ENCODE results near the gene HDAC7.

HDAC7 gene

DNA sequence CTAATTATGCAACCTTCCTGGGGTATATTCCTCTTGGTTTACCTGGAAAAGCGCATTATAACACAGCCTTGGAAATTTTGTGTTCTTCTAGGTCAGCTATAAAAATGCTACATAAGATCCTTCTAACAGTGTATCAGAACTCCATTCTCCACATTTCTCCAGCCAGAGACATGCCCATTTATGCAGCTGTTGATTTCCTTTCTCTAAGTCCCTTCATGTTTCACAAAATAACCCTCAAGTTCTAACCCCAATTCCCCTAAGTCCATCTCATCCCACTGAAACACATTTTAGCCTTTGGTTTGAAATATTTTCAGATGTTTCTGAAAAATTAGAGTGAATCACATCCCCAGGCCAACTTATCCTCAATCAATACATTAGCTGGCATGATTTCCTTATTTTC lies 20.9 kb upstream of the HDAC7 start:
- no peak for DNase-seq (ENCODE audit: low spot score in 2 of 2)
- peaks cover 86% of the 10 kb centered on the region for H3K36me3 Mint-ChIP-seq
- H3K4me1 Mint-ChIP-seq, result peaks cover 49% of the 10 kb centered on the region

DNA sequence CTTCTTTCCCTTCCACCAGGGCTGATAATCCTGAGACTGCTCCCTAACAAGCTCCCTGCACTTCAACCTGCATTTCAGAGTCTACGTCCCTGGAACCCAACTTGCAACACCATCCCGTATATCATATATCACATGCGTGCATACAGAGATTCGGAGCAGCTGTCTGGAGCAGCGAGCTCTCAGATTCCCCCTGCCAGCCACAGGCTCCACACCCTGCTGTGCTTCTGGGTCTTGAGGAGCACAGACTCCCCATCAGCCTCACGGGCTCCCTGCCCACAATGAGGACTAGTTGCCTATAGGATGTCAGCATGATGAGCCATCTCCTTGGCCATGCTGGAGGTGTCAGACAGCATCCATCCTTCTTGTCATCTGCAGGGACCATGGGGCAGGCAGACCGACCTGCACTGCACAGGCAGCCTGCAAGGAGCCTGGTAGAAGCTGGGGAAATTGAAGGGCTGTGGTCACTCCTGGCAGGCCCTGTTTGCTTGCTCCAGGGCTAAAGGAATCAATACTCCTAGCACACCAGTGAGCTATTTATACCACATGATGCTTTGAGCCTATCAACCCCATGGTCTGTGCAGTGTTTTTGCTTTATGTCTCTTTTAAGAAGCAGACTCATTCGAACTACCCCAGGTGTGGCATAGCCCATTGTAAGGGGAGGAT lies 19.6 kb upstream of the HDAC7 start:
- H3K36me3 Mint-ChIP-seq, result peaks cover 83% of the 10 kb centered on the region
- no peak overlapping the region for H3K4me3 Mint-ChIP-seq
- DNase-seq (ENCODE audit: low spot score in 2 of 2) (no peak), ATAC-seq (no peak)
- H3K27ac Mint-ChIP-seq, result peak overlapping the region; percentile 65
- no peaks in the 10 kb centered on the region for H3K9me3 Mint-ChIP-seq
- peaks cover 58% of the 10 kb centered on the region for H3K4me1 Mint-ChIP-seq

More for the DNA sequence above, 20.9 kb upstream of the HDAC7 start:
- Mint-ChIP-seq H3K9me3 (no peaks in the 10 kb centered on the region), H3K4me3 (no peak overlapping the region), H3K27ac (peak overlapping the region; percentile 65)
- no peak for ATAC-seq

DNA sequence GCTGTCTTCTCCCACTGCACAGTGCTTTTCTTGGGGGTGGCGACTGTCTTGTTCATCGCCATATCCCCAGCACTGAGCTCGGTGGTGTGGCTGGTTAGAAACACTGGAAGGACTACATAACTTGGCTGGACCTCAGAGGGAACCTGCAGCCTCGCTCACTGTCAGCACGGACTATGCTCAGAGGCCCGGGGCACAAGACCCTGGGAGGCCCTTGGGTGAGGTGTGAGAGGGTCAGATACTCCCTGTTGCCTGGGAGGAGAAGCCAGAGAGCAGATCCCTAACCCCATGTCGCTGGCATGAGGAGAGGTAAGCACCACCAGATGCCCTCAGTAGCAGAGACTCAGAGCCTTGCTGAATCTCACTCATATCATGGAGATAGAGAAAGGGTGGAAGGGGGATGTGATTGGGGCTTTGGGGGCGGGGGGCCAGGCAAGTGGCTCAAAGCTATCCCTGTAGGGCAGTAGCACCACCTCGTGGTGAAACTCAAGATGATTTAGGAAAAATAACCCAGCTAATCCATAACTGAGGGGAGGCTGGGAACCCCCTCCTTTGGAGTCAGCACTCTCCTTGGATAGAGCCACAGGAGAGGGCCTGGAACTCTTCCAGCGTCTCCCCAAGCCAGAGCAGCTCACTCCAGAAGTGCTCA lies 18.7 kb upstream of the HDAC7 start:
- DNase-seq (ENCODE audit: low spot score in 2 of 2) (no peak), ATAC-seq (peak; percentile 32)
- H3K36me3 Mint-ChIP-seq, result peaks cover 79% of the 10 kb centered on the region
- peaks cover 63% of the 10 kb centered on the region for H3K4me1 Mint-ChIP-seq
- H3K27ac Mint-ChIP-seq, result no peak overlapping the region
- H3K9me3 Mint-ChIP-seq, result no peaks in the 10 kb centered on the region
- no peak overlapping the region for H3K4me3 Mint-ChIP-seq

DNA sequence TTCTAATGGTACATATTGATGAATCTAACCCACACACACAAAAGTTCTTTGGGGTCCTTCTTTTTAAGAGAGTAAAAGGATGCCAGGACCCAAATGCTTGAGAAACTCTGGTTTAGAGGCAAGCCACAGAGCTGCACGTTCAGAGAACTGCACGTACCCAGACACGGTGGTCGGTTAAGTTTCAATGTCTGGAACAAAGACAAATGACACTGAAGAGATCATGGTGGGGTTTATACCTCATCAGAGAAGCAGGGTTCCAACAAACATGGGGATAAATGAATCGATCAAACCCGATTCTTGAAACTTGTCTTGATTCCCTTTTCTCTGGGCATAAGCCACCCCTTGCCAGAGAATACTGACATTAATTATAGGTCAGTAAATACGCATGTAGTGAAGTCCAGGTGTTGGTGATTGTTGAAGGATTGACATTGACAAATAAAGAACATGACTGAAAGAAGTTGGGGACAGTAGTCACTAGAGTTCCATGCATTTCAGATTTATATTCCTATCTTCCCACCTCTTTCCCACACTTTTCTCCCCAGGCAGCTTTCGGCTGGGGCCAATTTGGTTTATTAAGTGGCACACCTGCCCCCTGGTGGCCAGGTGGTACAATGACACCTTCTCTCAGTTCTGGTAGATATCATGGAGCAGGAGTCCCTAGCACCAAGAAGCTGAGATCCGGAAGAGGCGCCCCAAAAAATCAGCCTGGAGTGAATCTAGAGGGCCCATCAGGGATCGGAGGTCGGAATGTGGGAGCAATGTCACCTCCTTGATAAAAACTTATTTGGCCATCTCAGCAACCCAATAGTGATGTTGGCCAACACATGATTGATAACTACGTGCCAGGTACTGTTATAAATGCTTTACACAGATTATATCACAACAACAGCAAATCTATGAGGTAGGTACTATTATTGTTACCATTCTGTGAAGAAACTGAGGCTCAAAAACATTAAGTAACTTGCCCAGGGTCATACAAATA lies 17.8 kb upstream of the HDAC7 start:
- Mint-ChIP-seq H3K27ac (peak overlapping the region; percentile 46), H3K36me3 (peaks cover 79% of the 10 kb centered on the region), H3K4me3 (no peak overlapping the region), H3K9me3 (no peaks in the 10 kb centered on the region), H3K4me1 (peaks cover 69% of the 10 kb centered on the region)
- peak; percentile 5 for ATAC-seq
- DNase-seq (ENCODE audit: low spot score in 2 of 2), result peak; percentile 56 to 73

DNA sequence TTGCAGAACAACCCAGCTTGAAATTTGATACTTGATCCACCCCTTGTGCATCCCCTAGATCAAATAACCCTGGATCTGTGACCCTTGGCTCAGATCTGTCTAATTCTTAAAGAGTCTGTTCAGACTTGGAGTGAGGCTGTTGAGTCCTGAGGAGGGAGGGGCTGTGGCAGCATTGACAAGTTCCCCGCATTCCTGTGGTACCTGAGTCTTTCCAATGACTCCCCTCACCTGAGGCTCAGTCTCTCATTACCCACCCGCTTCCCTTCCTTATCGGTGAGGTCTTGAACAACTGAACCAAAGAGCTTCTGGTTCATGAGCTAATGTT lies 16.1 kb upstream of the HDAC7 start:
- Mint-ChIP-seq H3K4me3 (no peak overlapping the region), H3K27ac (peak overlapping the region; percentile 96)
- DNase-seq (ENCODE audit: low spot score in 2 of 2), result no peak

DNA sequence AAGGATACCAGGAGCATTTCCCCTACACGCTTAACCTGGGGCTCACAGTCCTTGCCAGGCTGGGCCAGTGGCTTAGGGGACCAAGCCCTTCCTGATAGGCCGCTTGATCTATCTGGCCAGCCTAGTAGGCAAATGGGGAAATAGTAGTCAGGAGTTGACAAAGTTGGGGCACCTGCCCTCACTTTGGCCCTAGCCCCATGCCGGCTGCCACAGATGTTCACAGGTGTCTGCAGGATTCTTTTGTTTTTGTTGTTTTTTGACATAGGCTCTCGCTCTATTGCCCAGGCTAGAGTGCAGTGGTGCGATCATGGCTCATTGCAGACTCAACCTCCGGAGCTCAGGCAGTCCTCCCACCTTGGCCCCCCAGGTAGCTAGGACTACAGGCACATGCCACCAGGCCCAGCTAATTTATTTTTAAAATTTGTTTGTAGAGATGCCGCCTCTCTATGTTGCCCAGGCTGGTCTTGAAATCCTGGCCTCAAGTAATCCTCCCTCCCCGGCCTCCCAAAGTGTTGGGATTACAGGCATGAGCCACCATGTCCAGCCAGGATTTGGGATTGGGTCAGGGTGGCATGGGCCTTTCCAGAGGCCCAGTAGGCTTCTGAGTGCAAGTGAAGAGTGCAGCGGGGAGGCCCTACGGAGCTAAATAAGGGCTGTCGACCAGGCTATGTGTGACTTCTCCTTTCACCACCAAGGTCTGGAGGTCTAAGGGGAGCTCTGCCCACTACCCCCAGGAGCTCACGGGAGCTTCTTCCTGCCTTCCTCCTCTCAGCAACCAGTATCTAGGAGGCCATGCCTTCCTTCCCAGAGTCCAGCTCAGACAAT lies 15.5 kb upstream of the HDAC7 start:
- Mint-ChIP-seq H3K36me3 (peaks cover 65% of the 10 kb centered on the region), H3K9me3 (no peaks in the 10 kb centered on the region), H3K27ac (peak overlapping the region; percentile 96), H3K4me3 (peak overlapping the region; percentile 71), H3K4me1 (peaks cover 84% of the 10 kb centered on the region)
- ATAC-seq (no peak), DNase-seq (ENCODE audit: low spot score in 2 of 2) (no peak)

More for the DNA sequence above, 16.1 kb upstream of the HDAC7 start:
- H3K9me3 Mint-ChIP-seq, result no peaks in the 10 kb centered on the region
- H3K4me1 Mint-ChIP-seq, result peaks cover 83% of the 10 kb centered on the region
- peaks cover 66% of the 10 kb centered on the region for H3K36me3 Mint-ChIP-seq
- no peak for ATAC-seq

DNA sequence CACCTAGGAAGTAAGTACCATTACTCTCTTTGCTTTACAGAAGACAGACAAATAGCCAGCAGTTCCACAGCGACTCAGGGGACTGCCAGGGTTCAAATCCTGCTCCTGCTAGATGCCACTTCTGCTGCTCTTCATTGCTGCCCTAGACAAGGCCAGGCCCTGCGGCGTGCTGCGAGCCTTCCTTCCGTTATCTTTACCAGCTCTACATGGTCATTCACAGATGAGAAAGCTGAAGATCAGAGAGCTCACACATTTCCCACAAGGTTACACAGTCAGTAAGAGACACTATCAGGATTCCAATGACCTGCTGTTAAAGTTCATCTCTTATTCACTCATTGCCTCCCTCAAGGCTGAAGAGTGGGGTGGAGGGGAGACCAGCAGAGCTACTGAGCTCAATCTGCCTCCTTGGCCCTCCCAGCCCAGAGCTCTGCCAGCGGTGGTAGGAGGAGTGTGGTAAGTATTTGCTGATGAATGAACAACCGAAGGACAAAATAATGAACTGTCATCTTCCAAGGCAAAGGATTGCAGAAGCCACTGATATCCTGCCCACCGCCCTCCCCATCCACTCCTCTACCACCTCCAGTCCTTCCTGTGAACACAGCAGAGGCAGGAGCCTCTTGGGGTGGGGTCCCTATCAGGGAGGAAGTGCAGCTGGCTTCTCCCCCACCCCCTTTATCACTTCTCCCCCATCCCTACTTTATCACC lies 14.6 kb upstream of the HDAC7 start:
- ATAC-seq, result peak; percentile 3
- Mint-ChIP-seq H3K27ac (peak overlapping the region; percentile 96), H3K9me3 (no peaks in the 10 kb centered on the region), H3K4me3 (peak overlapping the region; percentile 71), H3K36me3 (peaks cover 56% of the 10 kb centered on the region), H3K4me1 (peaks cover 86% of the 10 kb centered on the region)
- DNase-seq (ENCODE audit: low spot score in 2 of 2), result no peak

DNA sequence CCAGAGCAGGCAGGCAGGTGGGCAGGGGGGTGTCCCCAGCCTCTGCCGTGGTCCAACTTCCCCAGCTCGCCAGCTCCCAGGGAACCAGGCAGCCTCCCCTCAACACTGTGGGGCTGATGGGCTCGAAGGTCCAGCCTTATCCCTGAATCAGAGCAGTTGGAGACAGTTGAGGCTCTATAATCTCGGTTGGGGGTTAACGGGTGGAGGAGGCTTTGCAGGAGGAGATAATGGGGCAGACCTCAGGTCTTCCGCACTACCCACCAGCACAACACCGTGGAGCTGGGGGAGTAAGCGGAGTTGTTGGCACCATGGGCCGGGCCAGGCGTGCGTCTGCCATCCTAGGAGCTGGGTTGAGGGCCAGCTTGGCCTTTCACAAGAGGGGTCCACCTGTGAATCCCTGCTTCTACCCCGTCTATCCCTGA lies 13.9 kb upstream of the HDAC7 start:
- ATAC-seq (no peak), DNase-seq (ENCODE audit: low spot score in 2 of 2) (no peak)
- Mint-ChIP-seq H3K27ac (peak overlapping the region; percentile 96), H3K9me3 (no peaks in the 10 kb centered on the region), H3K4me3 (peak overlapping the region; percentile 71), H3K36me3 (peaks cover 49% of the 10 kb centered on the region), H3K4me1 (peaks cover 86% of the 10 kb centered on the region)

DNA sequence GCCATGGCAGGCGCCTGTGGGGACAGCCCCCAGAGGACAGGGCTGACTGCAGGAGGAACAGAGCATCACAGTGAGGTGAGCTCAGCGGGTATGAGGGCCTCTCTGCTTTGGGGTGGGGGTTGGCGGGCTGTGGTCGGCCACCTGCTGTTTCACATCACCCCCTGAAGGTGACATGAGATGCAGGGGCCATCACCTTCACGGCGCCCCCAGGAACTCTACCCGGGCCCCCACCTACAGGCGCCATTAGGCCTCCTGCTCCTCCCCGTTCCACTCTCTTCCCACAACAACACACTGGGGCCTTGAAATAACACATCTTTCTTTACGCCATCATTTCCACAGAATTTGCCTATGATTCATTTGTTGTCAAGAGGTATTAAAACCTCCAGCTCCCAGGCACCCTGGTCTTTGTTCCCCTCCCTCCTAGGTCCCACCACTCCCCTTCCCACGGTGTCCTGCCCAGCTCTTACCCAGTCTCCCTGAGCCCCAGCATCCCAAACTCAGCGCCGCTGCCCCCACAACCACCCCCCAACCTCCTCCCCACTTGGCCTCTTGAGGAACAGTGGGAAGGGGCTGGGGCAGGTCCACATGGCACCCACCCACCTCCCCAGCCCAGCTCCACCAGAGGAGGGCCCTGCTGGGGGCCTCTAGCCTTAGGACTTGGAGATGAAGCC lies 12.7 kb upstream of the HDAC7 start:
- DNase-seq (ENCODE audit: low spot score in 2 of 2), result peak; percentile 45 to 72
- no peaks in the 10 kb centered on the region for H3K9me3 Mint-ChIP-seq
- peaks cover 37% of the 10 kb centered on the region for H3K36me3 Mint-ChIP-seq
- peak; percentile 83 for ATAC-seq
- peaks cover 83% of the 10 kb centered on the region for H3K4me1 Mint-ChIP-seq
- H3K27ac Mint-ChIP-seq, result peak overlapping the region; percentile 96
- peak overlapping the region; percentile 71 for H3K4me3 Mint-ChIP-seq

DNA sequence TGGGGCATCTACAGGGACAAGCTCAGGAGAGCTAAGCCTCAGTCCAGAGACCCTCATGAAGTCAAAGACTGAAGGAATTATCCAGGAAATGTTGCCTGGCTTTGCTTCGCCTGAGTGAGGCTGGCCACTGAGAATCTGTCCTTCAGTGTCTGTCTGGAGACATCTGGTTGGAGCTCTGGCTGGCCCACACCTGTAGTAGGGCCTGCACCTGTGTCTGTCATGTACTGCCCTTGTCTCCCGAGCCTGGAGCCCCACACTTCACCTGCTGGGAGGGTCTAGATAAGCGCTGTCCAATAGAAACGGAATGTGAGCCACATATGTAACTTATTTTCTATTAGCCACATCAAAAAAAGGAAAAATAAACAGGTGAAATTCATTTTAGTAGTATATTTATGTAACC lies 9.9 kb upstream of the HDAC7 start:
- peaks cover 23% of the 10 kb centered on the region for H3K36me3 Mint-ChIP-seq
- H3K27ac Mint-ChIP-seq, result peak overlapping the region; percentile 71
- DNase-seq (ENCODE audit: low spot score in 2 of 2), result no peak
- ATAC-seq, result no peak
- no peaks in the 10 kb centered on the region for H3K9me3 Mint-ChIP-seq
- peak overlapping the region; percentile 38 for H3K4me3 Mint-ChIP-seq
- H3K4me1 Mint-ChIP-seq, result peaks cover 87% of the 10 kb centered on the region

DNA sequence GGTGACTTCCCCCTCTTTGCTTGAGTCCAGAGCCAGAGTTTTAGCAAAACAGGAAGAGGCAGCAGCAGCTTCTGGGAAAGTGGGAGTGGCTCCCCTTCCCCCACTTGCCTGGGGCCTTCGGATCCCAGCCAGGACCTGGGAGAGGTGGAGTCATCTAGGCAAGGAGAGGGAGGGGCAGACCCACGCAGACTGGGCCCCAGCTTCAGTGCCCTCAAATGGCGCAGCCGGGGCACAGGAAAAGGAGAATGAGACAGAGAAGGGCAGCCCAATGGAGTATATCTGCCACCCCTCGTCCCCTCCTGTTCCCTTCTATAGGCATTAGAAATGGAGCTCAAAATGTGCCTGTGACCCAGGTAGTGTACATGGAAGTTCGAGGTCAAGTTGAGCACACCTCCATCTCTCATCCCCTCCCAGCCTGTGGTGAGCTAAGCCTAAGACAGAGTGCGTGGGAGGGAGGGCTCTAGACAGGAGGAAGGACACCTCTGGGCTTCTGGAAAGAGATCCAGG lies 9.3 kb upstream of the HDAC7 start:
- peaks cover 87% of the 10 kb centered on the region for H3K4me1 Mint-ChIP-seq
- DNase-seq (ENCODE audit: low spot score in 2 of 2), result no peak

DNA sequence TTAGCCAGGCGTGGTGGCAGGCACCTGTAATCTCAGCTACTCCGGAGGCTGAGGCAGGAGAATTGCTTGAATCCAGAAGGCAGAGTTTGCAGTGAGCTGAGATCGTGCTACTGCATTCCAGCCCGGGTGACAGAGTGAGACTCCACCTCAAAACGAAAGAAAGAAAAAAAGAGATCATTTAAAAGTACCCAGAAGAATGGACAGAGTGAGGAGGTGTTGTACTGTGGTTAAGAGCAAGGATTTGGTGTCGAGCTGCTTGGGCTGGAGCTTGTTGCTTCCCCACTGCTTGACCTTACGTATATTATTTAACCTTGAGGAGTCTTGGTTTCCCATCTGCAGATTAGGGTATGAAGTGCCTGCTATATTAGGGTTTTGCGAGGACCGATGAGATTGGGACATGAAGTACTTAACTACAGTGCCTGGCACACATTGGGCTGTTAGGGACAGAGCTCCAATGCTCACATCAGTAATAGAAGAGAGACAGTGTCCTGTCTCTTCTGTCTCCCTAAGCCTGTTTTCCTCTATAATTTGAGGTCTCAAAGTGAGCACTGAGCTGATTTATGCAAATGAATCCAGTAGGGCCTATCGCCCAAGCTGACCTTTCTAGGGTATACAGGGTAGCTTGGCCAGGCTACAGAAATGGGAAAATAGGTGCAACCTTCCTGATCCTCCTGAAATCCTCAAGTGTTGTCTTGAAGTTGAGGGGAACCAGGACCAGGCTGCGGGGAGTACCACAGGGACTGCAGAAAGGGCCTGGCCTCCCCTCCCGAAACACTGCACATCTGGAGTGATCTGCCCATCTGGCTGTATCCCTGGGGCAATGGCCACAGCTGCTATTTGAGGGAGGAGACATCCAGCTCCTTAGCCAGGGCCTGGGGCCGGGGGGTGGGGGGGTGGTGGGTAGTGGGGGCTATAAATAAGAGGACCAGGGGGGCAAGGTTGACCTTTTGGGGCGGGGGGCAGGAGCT lies 8.6 kb upstream of the HDAC7 start:
- Mint-ChIP-seq H3K9me3 (no peaks in the 10 kb centered on the region), H3K4me1 (peaks cover 87% of the 10 kb centered on the region), H3K4me3 (peak overlapping the region; percentile 38), H3K27ac (peak overlapping the region; percentile 71), H3K36me3 (peaks cover 16% of the 10 kb centered on the region)
- no peak for ATAC-seq
- DNase-seq (ENCODE audit: low spot score in 2 of 2), result no peak

More for the DNA sequence above, 9.3 kb upstream of the HDAC7 start:
- H3K27ac Mint-ChIP-seq, result peak overlapping the region; percentile 71
- peak overlapping the region; percentile 38 for H3K4me3 Mint-ChIP-seq
- H3K36me3 Mint-ChIP-seq, result peaks cover 23% of the 10 kb centered on the region
- no peaks in the 10 kb centered on the region for H3K9me3 Mint-ChIP-seq
- ATAC-seq, result no peak

DNA sequence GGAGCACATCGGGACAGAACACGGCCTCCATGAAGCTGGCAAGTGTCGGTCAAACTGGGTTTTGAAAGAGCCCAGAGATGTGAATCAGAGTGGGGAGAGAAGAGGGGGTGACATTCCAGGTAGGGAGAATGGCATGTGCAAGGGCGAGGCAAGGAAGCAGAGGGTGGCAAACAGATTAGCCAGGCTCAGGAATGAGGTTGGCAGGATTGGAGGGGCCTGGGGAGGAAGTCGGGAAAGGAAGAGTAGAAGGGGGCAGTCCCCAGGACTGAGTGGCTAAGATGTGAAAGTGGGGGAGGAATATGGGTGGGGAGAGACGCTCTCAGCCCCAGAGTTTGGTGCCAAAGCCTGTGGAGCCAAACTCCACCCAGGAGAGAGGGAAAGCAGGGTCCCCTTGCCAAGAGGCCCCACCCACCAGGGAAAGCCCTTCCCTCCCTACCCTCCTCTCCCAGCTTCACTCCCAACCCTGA lies 5.5 kb upstream of the HDAC7 start:
- peaks cover 7% of the 10 kb centered on the region for H3K36me3 Mint-ChIP-seq
- H3K4me3 Mint-ChIP-seq, result peak overlapping the region; percentile 32
- peaks cover 88% of the 10 kb centered on the region for H3K4me1 Mint-ChIP-seq
- peak overlapping the region; percentile 97 for H3K27ac Mint-ChIP-seq
- H3K9me3 Mint-ChIP-seq, result no peaks in the 10 kb centered on the region
- no peak for ATAC-seq
- DNase-seq (ENCODE audit: low spot score in 2 of 2), result no peak

Data from stimulated activated effector memory CD8-positive, alpha-beta T cell treated with anti-CD3 and anti-CD28 coated beads, Interleukin-12 subunit alpha, Interleukin-12 subunit beta, amount 100 ng/mL, for 72 hours (primary cell).